Muscle layer of duodenum (tissue), 2 donors: ENCODE measurements around the gene ESR2.
"Not testable (repeated sequence)": the region's sequence is repeated elsewhere in the genome, so short reads cannot be mapped to it uniquely, and the experiment has no call there.

Experiments used
- H3K27ac ChIP-seq: one replicate; pipeline ENCODE4 v1.7.0; 2013; ENCODE audit warnings: mild to moderate bottlenecking, low read length
- H3K27me3 ChIP-seq: one replicate; pipeline ENCODE4 v1.7.0; 2013; ENCODE audit warnings: low read depth, mild to moderate bottlenecking, control low read depth, low read length
- H3K36me3 ChIP-seq, 2 donors: one replicate each; pipeline ENCODE4 v1.7.0; 2013; ENCODE audit warnings: low read length in 2 of 2, control low read depth in 1 of 2, mild to moderate bottlenecking in 1 of 2; ENCODE audit not compliant: insufficient read depth in 2 of 2, control insufficient read depth in 1 of 2
- H3K4me1 ChIP-seq, 2 donors: one replicate each; pipeline ENCODE4 v1.7.0; 2013; ENCODE audit warnings: low read length in 2 of 2, mild to moderate bottlenecking in 2 of 2, control low read depth in 1 of 2, moderate library complexity in 1 of 2; ENCODE audit not compliant: insufficient read depth in 2 of 2, control insufficient read depth in 1 of 2
- H3K4me3 ChIP-seq, 2 donors: one replicate each; pipeline ENCODE4 v1.7.0; 2013; ENCODE audit warnings: low read length in 2 of 2, low read depth in 1 of 2, mild to moderate bottlenecking in 1 of 2
- H3K9me3 ChIP-seq, 2 donors: one replicate each; pipeline ENCODE4 v1.7.0; 2013; ENCODE audit warnings: low read length in 2 of 2, control low read depth in 1 of 2, mild to moderate bottlenecking in 1 of 2; ENCODE audit not compliant: control insufficient read depth in 1 of 2
- donor health status: healthy.

Gene ESR2

GRCh38 chr14:64218344-64219240 is 75.6 kb downstream of the ESR2 start:
- Histone ChIP-seq H3K4me3 (no peak overlapping the region), H3K9me3 (no peaks in the 10 kb centered on the region), H3K4me1 (no peaks in the 10 kb centered on the region), H3K27me3 (no peaks in the 10 kb centered on the region), H3K36me3 (peaks cover 61 to 67% of the 10 kb centered on the region in 2 donors), H3K27ac (no peak overlapping the region)

GRCh38 chr14:64217834-64218233 is 76.3 kb downstream of the ESR2 start:
- no peaks in the 10 kb centered on the region for H3K4me1 ChIP-seq
- no peaks in the 10 kb centered on the region for H3K27me3 ChIP-seq
- no peak overlapping the region for H3K4me3 ChIP-seq
- H3K36me3 ChIP-seq, result peaks cover 62 to 67% of the 10 kb centered on the region in 2 donors
- H3K9me3 ChIP-seq, result no peaks in the 10 kb centered on the region
- no peak overlapping the region for H3K27ac ChIP-seq

- Histone ChIP-seq H3K4me3 (no peak overlapping the region), H3K27ac (no peak overlapping the region), H3K4me1 (no peaks in the 10 kb centered on the region), H3K9me3 (no peaks in the 10 kb centered on the region), H3K27me3 (no peaks in the 10 kb centered on the region), H3K36me3 (peaks cover 62 to 72% of the 10 kb centered on the region in 2 donors)
Measured at GRCh38 chr14:64217308-64217707, 76.9 kb downstream of the ESR2 start.

GRCh38 chr14:64215978-64216377 is 78.2 kb downstream of the ESR2 start:
- Histone ChIP-seq H3K36me3 (peaks cover 67 to 71% of the 10 kb centered on the region in 2 donors), H3K4me3 (no peak overlapping the region), H3K9me3 (no peaks in the 10 kb centered on the region), H3K4me1 (no peaks in the 10 kb centered on the region), H3K27ac (no peak overlapping the region), H3K27me3 (no peaks in the 10 kb centered on the region)

GRCh38 chr14:64215274-64215673 is 78.9 kb downstream of the ESR2 start:
- Histone ChIP-seq H3K27me3 (no peaks in the 10 kb centered on the region), H3K9me3 (no peaks in the 10 kb centered on the region), H3K4me1 (no peaks in the 10 kb centered on the region), H3K36me3 (peaks cover 64 to 71% of the 10 kb centered on the region in 2 donors), H3K27ac (no peak overlapping the region), H3K4me3 (no peak overlapping the region)

GRCh38 chr14:64213853-64214570 is 80.2 kb downstream of the ESR2 start:
- Histone ChIP-seq H3K36me3 (peaks cover 61 to 74% of the 10 kb centered on the region in 2 donors), H3K4me3 (no peak overlapping the region), H3K27ac (no peak overlapping the region), H3K4me1 (peaks cover 0 to 2% of the 10 kb centered on the region in 2 donors), H3K27me3 (no peaks in the 10 kb centered on the region), H3K9me3 (no peaks in the 10 kb centered on the region)

GRCh38 chr14:64213086-64213485 is 81.1 kb downstream of the ESR2 start:
- peaks cover 60 to 80% of the 10 kb centered on the region in 2 donors for H3K36me3 ChIP-seq
- no peak overlapping the region for H3K27ac ChIP-seq
- H3K4me3 ChIP-seq, result no peak overlapping the region
- no peaks in the 10 kb centered on the region for H3K27me3 ChIP-seq
- H3K4me1 ChIP-seq, result peaks cover 0 to 4% of the 10 kb centered on the region in 2 donors
- H3K9me3 ChIP-seq, result no peaks in the 10 kb centered on the region

GRCh38 chr14:64212666-64213065 is 81.5 kb downstream of the ESR2 start:
- H3K27ac ChIP-seq, result no peak overlapping the region

GRCh38 chr14:64210912-64211311 is 83.3 kb downstream of the ESR2 start:
- H3K4me1 ChIP-seq, H3K4me3 ChIP-seq, H3K9me3 ChIP-seq, H3K27me3 ChIP-seq, H3K27ac ChIP-seq: not testable (repeated sequence)
- peaks cover 44 to 63% of the 10 kb centered on the region in 2 donors for H3K36me3 ChIP-seq

More at GRCh38 chr14:64212666-64213065, 81.5 kb downstream of the ESR2 start:
- H3K36me3 ChIP-seq, result peaks cover 57 to 79% of the 10 kb centered on the region in 2 donors
- H3K4me1 ChIP-seq, result peaks cover 0 to 4% of the 10 kb centered on the region in 2 donors
- H3K4me3 ChIP-seq, result no peak overlapping the region
- H3K9me3 ChIP-seq, result no peaks in the 10 kb centered on the region
- no peaks in the 10 kb centered on the region for H3K27me3 ChIP-seq

- Histone ChIP-seq H3K9me3 (no peaks in the 10 kb centered on the region), H3K27ac (no peak overlapping the region), H3K4me3 (no peak overlapping the region), H3K27me3 (no peaks in the 10 kb centered on the region), H3K36me3 (peaks cover 38 to 56% of the 10 kb centered on the region in 2 donors), H3K4me1 (peaks cover 0 to 4% of the 10 kb centered on the region in 2 donors)
Measured at GRCh38 chr14:64210216-64210615, 84.0 kb downstream of the ESR2 start.

GRCh38 chr14:64209444-64210131 is 84.6 kb downstream of the ESR2 start:
- Histone ChIP-seq H3K4me1 (peaks cover 0 to 4% of the 10 kb centered on the region in 2 donors), H3K27ac (no peak overlapping the region), H3K4me3 (no peak overlapping the region), H3K9me3 (no peaks in the 10 kb centered on the region), H3K27me3 (no peaks in the 10 kb centered on the region), H3K36me3 (peaks cover 35 to 50% of the 10 kb centered on the region in 2 donors)
